SH-SY5Y (cell line): ENCODE results near the gene RPL10.

Experiments used
- GATA2 ChIP-seq: IDR thresholded peaks from 2 replicates; pipeline ENCODE4 v1.6.1; 2011; ENCODE audit warnings: mild to moderate bottlenecking, low read depth, low read length
- GATA3 ChIP-seq: IDR thresholded peaks from 2 replicates; pipeline ENCODE4 v1.6.1; 2011; ENCODE audit warnings: low read depth, mild to moderate bottlenecking, low read length, moderate library complexity

DNA sequence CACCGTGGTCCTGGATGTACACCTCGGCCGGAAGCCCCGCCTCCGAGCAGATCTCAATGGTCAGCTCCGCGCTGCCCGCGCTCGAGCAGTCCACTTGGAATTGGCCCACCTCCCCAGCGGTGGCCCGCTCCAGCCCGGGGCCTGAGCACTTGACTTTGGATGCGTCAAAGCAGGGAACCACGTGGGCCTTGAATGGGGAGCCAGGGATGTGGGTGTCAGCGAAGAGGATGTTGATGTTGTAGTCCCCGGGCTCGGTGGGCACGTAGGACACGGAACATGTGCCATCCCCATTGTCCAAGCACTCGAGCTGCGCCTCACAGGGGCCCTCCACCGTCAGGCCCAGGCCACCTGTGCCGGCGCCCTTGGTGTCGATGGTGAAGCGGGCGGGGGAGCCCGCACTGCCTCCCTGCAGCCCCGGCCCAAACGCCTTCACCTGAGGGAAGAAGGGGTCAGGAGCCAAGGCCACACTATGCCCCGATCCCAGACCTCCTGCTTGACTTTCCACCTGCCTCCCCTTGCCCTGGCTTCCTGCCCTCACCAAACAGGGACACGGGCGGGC lies 37.9 kb upstream of the RPL10 start:
- no peak for TF ChIP-seq GATA2
- no peak for TF ChIP-seq GATA3
